ENCODE data around the gene OR10G4.

- no peak for TF ChIP-seq CTCF (IDR thresholded peaks at IDR 0.05; ENCODE audit: low read depth, low read length)
- TF ChIP-seq POLR2A (IDR thresholded peaks at IDR 0.05; ENCODE audit: extremely low read depth, insufficient read length), result no peak
- no peak for TF ChIP-seq MAX (IDR thresholded peaks at IDR 0.05; ENCODE audit: low read depth, low read length)
- TF ChIP-seq MYC (IDR thresholded peaks at IDR 0.05; ENCODE audit: low read depth, low read length), result no peak
Observed at GRCh38 chr11:123977731-123978347, 35.0 kb upstream of the OR10G4 start, which contains the start of gene OR10S1.
